T47D (cell line): ENCODE results near the gene DCTN5.

Experiments
- DNase-seq, 2 experiments: peaks; one replicate each; pipeline versions ENCODE4 v3.0.0 to v3.0.0-alpha.2; 2011 to 2012; ENCODE audit warnings: low read depth in 1 of 2, low spot score in 1 of 2
- JUND ChIP-seq: IDR thresholded peaks from 2 replicates; pipeline ENCODE4 v1.6.1; 2012; ENCODE audit warnings: low read depth
- in situ Hi-C: cut with HindIII; loops from 2 replicates; pipeline ENCODE4 v1.10.0; 2016; ENCODE audit warnings: low sequenced_read_pairs, low pct_unique_long_range_greater_than_20kb

Gene DCTN5

DNA sequence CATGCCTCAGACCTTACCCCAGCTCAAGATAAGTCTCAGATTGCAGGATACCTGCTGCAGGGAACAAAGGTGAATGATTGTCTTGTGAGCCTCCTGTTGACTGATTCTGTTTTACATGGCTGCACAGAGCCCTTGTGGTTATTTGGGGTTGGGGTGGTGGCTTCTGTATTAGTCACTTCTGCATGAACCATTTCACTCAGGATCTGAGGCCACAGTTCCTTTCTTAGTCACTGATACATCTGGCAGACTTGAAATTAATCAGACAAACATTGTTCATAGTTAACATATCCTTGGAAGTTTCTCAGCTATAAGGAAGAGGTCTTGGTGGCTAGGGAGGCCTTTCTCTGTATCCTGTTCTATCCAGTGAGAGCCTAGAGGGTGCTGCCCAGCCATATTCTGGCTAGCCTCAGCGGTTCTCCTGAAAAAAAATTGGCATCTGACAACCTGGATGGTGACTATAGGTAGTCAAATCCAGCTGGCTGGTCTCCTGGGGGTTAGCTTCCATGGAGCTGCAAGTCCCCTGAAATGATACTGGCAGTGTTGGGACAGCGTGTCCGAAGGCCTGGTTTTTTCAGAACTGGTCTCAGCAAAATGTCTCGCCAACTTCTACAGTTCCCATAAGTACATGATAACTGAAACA is 29.0 kb downstream of the DCTN5 start:
- no peak for DNase-seq
- no peak for TF ChIP-seq JUND
- in situ Hi-C loops = no loop called here

DNA sequence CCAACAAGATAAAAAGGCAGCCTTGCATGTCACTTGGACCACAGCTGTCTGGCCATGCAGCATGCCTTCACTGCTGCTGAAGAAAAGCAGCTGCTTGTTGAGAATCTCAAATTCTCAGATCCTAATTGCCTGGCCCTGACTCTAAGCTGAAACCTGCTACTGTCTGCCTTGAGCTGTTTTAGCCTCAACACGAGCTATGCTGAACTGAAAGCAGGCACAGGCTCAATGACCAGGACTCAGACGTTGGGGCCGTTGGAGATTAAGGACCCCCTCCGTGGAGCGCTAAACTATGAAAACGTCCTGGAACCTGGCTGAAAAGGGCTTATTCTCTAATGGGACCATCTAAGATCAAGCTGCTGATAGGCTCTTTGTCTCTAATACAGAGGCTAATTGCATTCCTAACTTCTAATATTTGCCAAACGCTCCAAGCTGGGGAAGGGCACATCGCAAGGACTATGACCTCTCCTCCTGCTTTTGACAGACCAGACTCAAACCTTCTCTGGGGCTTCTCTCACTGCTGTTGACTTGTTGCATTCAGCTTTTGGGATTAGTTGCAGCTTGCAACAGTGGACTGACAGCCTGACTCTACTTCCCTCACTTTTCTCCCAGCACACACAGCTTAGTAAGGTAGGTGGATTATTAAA is 32.8 kb downstream of the DCTN5 start:
- no peak for TF ChIP-seq JUND
- no peak for DNase-seq
- in situ Hi-C loops = no loop called here

DNA sequence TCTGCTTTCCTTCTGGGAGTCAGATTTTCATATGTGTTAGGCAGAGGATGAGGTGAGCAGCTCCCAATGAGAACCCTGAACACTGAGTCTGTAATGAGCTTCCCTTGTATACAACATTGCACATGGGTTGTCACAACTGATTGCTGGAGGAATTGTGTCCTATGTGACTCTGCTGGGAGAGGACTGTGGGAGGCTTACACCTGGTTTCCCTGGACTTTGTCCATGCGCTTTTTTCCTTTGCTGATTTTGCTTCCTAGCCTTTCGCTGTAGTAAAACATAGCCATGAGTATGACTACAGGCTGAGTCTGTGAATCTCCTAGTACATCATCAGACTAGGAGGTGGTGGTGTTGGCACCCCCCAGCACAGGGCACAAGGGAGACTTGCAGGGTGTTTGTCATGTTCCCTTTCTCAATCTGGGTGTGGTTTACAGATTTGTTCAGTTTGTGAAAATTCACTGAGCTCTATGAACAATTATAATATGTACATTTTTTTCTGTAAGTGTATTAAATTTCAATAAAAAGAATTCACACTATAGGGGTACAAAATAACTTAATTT is 35.7 kb downstream of the DCTN5 start:
- TF ChIP-seq JUND = no peak
- in situ Hi-C loops = no loop called here
- no peak for DNase-seq

DNA sequence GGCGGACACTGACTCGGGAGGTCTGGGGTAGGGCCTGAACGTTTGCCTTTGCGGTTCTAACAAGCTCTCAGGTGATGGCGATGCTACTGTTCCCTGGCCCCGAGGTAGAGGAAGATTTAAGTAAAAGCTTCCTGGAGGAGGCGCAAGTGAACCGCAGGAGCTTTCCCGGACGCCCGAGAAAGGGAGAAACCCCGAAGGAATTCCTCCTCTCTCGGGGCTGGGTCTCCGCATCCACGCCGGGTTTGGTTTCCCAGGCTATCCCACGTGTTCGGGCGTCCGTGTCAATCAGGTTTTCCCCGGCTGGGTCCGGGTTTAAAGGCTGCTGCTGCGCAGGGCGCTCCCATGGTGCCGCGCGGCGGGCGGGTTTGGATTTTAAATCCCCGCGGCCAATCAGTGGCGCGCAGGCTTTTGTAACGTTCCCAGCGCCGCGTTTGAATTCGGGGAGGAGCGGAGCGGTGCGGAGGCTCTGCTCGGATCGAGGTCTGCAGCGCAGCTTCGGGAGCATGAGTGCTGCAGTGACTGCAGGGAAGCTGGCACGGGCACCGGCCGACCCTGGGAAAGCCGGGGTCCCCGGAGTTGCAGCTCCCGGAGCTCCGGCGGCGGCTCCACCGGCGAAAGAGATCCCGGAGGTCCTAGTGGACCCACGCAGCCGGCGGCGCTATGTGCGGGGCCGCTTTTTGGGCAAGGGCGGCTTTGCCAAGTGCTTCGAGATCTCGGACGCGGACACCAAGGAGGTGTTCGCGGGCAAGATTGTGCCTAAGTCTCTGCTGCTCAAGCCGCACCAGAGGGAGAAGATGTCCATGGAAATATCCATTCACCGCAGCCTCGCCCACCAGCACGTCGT is 37.4 kb downstream of the DCTN5 start, which contains the start of gene PLK1:
Gene PLK1, plus strand, starts transcription at position 460 of the 844 bp plus-strand sequence. Its CDS starts 44 bp downstream, at position 504.
- TF ChIP-seq JUND = no peak
- DNase-seq = peak; percentile 95 to 97
- in situ Hi-C loops = no loop called here

DNA sequence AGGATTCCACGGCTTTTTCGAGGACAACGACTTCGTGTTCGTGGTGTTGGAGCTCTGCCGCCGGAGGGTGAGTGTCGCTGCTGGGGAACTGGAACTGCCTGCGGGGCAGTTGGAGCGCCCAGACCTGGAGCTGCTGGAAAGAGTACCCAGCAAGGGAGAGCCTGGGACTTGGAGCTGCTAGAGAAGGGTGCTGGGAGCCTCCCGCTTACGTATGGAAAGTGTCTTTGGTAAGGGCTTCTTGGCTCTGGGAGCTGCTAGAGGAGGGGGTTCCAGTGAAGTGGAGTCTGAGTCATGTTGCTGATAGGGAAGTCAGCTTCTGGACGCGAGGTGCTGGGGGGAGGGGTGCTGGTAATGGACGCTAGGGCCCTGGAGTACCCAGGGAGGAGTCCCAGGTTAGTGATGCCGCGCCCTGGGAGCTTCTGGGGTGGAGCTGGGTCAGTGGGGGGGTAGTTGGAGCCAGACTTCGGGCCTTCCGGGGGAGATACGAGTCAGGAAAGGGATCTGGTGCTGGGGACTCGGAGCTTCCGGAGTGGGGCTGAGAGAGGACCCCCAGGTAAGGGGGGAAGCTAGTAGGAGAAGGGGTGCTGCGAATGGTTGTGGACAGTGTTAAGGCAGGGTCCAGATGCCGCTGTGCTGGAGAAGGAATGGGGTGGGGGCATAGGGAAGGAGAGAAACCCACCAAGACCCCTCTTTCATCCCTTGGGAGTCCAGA is 38.2 kb downstream of the DCTN5 start:
- no peak for TF ChIP-seq JUND
- in situ Hi-C loops = no loop called here
- peak in 1 of 2 experiments; percentile 23 for DNase-seq

DNA sequence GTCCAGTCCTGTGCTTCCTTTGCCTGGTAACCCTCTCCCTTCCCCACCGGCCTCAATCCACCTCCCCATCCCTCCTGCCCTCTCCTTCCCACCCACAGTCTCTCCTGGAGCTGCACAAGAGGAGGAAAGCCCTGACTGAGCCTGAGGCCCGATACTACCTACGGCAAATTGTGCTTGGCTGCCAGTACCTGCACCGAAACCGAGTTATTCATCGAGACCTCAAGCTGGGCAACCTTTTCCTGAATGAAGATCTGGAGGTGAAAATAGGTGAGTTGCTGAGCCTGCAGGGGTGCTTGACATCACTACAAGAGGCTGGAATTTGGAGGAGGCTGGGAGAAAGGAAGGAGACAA is 38.7 kb downstream of the DCTN5 start:
- TF ChIP-seq JUND = no peak
- no peak for DNase-seq
- in situ Hi-C loops = no loop called here

DNA sequence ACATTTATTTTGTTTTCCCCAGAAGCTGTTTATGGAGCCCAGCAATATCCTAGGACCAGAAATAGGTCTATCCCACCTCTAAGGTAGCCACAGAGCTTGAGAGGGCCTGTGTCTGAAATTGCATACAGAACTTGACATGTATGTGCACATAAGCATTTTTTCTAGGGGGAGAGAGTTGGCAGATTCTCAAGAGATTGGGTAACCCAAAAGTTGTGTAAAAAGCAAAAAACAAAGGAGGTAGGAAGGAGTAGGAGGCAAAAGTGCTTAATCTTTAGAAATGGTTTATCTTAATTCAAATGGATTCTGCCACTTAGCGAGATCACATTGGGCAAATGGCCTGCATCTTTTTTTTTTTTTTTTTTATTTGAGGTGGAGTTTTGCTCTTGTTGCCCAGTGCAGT is 40.9 kb downstream of the DCTN5 start:
- in situ Hi-C loops = no loop called here
- no peak for DNase-seq
- no peak for TF ChIP-seq JUND

DNA sequence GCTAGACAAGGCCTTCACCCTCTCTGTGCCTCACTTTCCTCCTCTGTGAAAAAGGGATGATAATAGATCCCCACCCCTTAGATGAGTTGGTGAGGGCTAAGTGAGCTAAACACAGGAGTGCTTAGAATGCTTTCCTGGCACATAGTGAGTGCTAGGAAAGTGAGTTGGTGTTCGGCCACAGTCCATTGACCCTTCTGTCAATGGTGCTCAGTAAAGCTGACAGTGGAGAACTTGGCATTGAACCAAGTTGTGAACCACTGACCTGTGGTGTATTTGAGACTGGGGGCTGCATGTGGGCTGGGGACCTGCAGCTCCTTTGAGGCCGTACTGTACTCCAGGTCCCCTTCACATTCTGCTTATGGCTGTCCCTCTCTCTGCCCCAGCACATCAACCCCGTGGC is 42.2 kb downstream of the DCTN5 start:
- in situ Hi-C loops = no loop called here
- no peak for DNase-seq
- no peak for TF ChIP-seq JUND

DNA sequence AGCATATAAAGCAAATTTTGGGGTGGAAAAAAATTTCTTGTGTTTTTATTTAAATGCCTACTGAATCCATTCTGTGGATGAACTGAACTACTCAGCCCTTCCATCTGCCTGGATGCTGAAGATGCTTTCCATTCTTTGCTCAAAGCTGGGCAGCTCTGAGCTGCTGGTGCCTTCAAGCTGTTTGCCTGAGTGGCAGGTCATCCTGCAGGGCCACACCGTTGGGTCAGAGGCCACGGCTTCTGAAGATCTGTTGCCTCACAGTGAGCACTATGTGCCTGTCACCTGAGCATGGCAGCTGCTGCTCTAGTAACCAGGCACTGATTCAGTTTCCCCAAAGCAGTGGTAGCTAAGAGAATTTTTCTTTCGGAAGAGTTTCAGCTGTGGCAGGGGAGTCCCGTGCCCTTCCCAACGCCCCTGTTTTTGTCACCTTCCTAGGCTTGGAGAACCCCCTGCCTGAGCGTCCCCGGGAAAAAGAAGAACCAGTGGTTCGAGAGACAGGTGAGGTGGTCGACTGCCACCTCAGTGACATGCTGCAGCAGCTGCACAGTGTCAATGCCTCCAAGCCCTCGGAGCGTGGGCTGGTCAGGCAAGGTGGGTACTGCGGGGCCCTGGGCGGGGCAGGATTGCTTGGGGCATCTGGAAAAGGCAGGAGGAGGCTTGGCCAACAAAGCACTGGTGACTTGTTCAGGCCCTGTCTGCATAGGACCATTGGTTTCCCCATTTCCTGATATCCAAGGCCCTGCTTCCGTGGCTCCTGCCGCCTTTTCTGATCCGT is 46.0 kb downstream of the DCTN5 start:
- no peak for TF ChIP-seq JUND
- no peak for DNase-seq
- in situ Hi-C loops = no loop called here

DNA sequence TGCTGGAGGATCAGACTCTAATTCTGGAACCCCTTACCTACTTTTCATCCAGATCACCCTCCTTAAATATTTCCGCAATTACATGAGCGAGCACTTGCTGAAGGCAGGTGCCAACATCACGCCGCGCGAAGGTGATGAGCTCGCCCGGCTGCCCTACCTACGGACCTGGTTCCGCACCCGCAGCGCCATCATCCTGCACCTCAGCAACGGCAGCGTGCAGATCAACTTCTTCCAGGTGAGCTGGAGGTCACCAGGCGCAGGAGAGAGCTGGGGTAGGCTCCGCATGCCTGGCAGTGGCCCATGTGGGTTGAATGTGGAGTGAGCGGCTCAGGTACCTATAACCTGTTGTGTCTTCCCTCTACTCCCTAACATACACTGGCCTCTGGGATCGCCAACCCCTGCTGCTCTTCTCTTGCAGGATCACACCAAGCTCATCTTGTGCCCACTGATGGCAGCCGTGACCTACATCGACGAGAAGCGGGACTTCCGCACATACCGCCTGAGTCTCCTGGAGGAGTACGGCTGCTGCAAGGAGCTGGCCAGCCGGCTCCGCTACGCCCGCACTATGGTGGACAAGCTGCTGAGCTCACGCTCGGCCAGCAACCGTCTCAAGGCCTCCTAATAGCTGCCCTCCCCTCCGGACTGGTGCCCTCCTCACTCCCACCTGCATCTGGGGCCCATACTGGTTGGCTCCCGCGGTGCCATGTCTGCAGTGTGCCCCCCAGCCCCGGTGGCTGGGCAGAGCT is 48.3 kb downstream of the DCTN5 start:
- no peak for TF ChIP-seq JUND
- DNase-seq = no peak
- in situ Hi-C loops = no loop called here

DNA sequence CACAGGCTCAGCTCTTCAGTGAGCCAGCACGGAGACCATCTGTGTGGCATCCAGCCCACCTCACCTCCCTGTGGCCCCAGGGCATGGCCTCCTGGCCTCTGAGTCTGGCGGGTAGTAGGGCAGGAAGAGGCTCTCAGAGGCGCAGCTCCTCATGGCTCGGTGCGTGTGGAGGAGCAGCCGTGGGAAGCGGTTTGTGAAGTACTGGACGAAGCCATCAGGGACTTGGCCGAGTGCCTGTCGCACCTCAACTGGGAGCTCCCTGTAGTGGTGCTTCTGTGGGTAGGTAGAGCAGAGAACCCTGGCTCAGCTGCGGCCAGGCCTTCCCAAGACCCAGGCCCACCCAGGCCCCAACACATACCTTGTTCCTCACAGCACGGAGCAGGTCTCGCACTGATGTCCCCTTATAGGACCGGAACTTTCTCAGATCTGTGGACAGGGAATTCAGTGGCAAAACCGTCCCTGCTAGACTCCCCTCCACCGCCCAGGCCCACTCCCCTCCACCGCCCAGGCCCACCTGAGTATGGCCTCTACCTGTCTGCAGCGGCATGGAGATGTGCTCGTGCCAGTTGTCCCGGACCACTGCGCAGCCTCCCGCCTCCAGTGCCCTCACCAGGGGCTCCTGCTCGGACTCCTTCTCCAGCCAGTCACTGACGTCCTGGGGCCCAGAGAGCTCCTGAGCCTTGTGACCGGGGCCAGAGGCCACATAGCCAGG is 49.7 kb downstream of the DCTN5 start:
- DNase-seq = no peak
- no peak for TF ChIP-seq JUND
- in situ Hi-C loops = no loop called here
